ENCODE measurements around the gene CUX1. TPM values are rescaled to one million over a fixed set of nuclear protein-coding genes. Genes with fewer than 3 reads are reported as not detected.

CUX1 gene
- total and polyA plus RNA-seq, 2 of the 13 experiments (the other 11 are each of a cell fraction or from before 2014, with no cell fraction given): 13.7 to 14.9 TPM

DNA sequence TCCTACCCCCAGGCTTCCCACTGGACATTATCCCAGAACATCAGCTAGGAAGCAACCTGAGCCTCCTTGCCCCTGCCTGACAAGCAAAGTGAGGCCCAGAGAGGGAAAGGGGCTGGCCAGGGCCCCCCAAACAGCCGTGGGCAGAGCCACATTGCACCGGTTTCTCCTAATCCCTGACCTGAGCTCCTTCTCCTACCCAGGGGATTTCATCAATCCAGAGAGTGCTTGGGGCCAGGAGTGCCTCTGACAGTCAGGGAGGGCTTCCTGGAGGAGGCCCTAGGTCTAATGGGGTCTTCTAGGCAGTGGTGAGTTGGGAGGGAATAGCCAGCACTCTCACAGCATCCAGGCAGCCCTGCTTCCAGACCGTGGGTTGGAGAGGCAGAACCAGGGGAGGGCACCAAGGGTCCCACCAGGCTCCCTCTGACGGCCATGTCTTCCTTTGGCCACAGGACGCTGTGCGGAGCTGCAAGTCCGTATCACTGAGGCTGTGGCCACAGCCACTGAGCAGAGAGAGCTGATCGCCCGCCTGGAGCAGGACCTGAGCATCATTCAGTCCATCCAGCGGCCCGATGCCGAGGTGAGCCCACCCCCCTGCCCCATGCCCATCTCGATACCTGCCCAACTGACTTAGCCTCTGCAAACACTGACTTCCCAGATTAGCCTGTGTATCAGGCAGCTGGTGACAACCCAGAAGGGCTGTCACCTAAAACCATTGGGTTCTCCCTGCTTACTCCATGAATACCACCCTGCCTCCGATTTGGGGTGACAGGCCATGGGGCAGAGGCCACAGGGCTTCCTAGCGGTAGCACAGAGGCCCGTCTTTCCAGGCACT is 455.7 kb downstream of the CUX1 start (continued):
- TF ChIP-seq, protein P1, sequence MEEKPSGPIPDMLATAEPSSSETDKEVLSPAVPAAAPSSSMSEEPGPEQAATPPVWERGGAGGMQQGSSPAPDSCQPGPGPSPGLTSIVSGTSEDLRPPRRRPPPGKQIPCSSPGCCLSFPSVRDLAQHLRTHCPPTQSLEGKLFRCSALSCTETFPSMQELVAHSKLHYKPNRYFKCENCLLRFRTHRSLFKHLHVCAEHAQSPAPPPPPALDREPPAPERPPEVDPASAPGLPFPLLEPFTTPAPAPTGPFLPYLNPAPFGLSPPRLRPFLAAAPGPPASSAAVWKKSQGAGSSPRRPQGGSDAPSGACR (CRISPR knock-in tag; IDR thresholded peaks at IDR 0.05): no peak
- TF ChIP-seq GATA4 (IDR thresholded peaks at IDR 0.05; ENCODE audit: borderline replicate concordance, low read depth) (no peak), GLI4 (CRISPR knock-in tag; IDR thresholded peaks at IDR 0.05; ENCODE audit: borderline replicate concordance) (0 out of 2 replicates have a peak, but pooled peaks have one; percentile 13), ZFP82 (CRISPR knock-in tag; IDR thresholded peaks at IDR 0.05; ENCODE audit: borderline replicate concordance) (no peak), NFKBIZ (CRISPR knock-in tag; IDR thresholded peaks at IDR 0.05) (no peak), ZNF460 (CRISPR knock-in tag; IDR thresholded peaks at IDR 0.05; ENCODE audit: borderline replicate concordance) (no peak), ZNF143 (CRISPR knock-in tag; IDR thresholded peaks at IDR 0.05) (no peak), ONECUT2 (CRISPR knock-in tag; IDR thresholded peaks at IDR 0.05) (no peak), ZNF605 (CRISPR knock-in tag; IDR thresholded peaks at IDR 0.05) (peak; percentile 67; the same call in 1 of the 2 replicates)
- TF ChIP-seq, protein P2, sequence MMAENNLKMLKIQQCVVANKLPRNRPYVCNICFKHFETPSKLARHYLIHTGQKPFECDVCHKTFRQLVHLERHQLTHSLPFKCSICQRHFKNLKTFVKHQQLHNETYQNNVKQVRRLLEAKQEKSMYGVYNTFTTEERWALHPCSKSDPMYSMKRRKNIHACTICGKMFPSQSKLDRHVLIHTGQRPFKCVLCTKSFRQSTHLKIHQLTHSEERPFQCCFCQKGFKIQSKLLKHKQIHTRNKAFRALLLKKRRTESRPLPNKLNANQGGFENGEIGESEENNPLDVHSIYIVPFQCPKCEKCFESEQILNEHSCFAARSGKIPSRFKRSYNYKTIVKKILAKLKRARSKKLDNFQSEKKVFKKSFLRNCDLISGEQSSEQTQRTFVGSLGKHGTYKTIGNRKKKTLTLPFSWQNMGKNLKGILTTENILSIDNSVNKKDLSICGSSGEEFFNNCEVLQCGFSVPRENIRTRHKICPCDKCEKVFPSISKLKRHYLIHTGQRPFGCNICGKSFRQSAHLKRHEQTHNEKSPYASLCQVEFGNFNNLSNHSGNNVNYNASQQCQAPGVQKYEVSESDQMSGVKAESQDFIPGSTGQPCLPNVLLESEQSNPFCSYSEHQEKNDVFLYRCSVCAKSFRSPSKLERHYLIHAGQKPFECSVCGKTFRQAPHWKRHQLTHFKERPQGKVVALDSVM (CRISPR knock-in tag; IDR thresholded peaks at IDR 0.05): no peak
